Keratinocyte (primary cell): Measurements from ENCODE around the gene TUT1. TPM values are rescaled to one million over a fixed set of nuclear protein-coding genes. Genes with fewer than 3 reads are reported as not detected.

Source experiments
- DNase-seq: peaks from one replicate; pipeline ENCODE4 v3.0.0-alpha.2; 2011; ENCODE audit warnings: low read depth, missing footprints, low spot score
- FAIRE-seq: peaks from 2 replicates; lab custom pipeline; 2011; peaks lifted over from hg19 to GRCh38; lab: Jason Lieb, UNC
- H2AFZ ChIP-seq: 2 replicates; pipeline ENCODE4 v1.6.0; 2012; ENCODE audit warnings: low read length, control low read depth, inconsistent platforms; ENCODE audit not compliant: control insufficient read depth
- H3K27ac ChIP-seq: 2 replicates; pipeline ENCODE4 v1.5.1; 2011; ENCODE audit warnings: low read length; ENCODE audit not compliant: control insufficient read depth, insufficient read depth
- H3K27me3 ChIP-seq: 3 replicates; pipeline ENCODE4 v1.6.0; 2011; ENCODE audit warnings: low read length; ENCODE audit not compliant: control insufficient read depth, insufficient read depth; ENCODE audit errors: extremely low read depth
- H3K36me3 ChIP-seq, 2 experiments: 2 replicates in 1 of 2; 3 replicates in 1 of 2; pipeline ENCODE4 v1.5.1; 2011; ENCODE audit warnings: low read length in 2 of 2, mild to moderate bottlenecking in 1 of 2; ENCODE audit not compliant: control insufficient read depth in 2 of 2, insufficient read depth in 2 of 2; ENCODE audit errors: extremely low read depth in 1 of 2
- H3K4me1 ChIP-seq: 3 replicates; pipeline ENCODE4 v1.5.1; 2011; ENCODE audit warnings: low read length; ENCODE audit not compliant: control insufficient read depth, insufficient read depth; ENCODE audit errors: extremely low read depth
- H3K4me2 ChIP-seq: 3 replicates; pipeline ENCODE4 v1.6.0; 2011; ENCODE audit warnings: low read depth, low read length; ENCODE audit not compliant: control insufficient read depth, insufficient read depth; ENCODE audit errors: extremely low read depth
- H3K4me3 ChIP-seq, 3 experiments: fragments of 200-600 bp in 1 of 3; sonication (generic) in 1 of 3; 2 replicates in 2 of 3; 3 replicates in 1 of 3; pipeline ENCODE4 v1.5.1; 2011 to 2016; ENCODE audit warnings: low read length in 3 of 3, mild to moderate bottlenecking in 3 of 3, control low read depth in 2 of 3, inconsistent platforms in 1 of 3, low read depth in 1 of 3, mixed read lengths in 1 of 3, mixed run types in 1 of 3, moderate library complexity in 1 of 3; ENCODE audit not compliant: control insufficient read depth in 2 of 3, insufficient read depth in 2 of 3; ENCODE audit errors: extremely low read depth in 1 of 3
- H3K79me2 ChIP-seq: 2 replicates; pipeline ENCODE4 v1.6.0; 2012; ENCODE audit warnings: low read length; ENCODE audit not compliant: control insufficient read depth, insufficient read depth
- H3K9ac ChIP-seq: 3 replicates; pipeline ENCODE4 v1.6.0; 2011; ENCODE audit warnings: low read length; ENCODE audit not compliant: control insufficient read depth, insufficient read depth; ENCODE audit errors: extremely low read depth
- H3K9me1 ChIP-seq: 3 replicates; pipeline ENCODE4 v1.6.0; 2011; ENCODE audit warnings: low read length; ENCODE audit not compliant: control insufficient read depth, insufficient read depth; ENCODE audit errors: extremely low read depth
- H3K9me3 ChIP-seq: 2 replicates; pipeline ENCODE4 v1.5.1; 2012; ENCODE audit warnings: low read depth, low read length; ENCODE audit not compliant: control insufficient read depth
- H4K20me1 ChIP-seq: 3 replicates; pipeline ENCODE4 v1.6.0; 2011; ENCODE audit warnings: low read length; ENCODE audit not compliant: control insufficient read depth, insufficient read depth; ENCODE audit errors: extremely low read depth
- EZH2 ChIP-seq: IDR thresholded peaks from one replicate; pipeline ENCODE4 v1.6.1; 2012; ENCODE audit warnings: inconsistent platforms, mild to moderate bottlenecking, low read length, moderate library complexity
- dilution Hi-C: fragments of 300-500 bp; cut with MboI; formaldehyde crosslinking; loops from one replicate; pipeline ENCODE4 v1.7.0; 2020; ENCODE audit warnings: low sequenced_read_pairs; ENCODE audit not compliant: extremely low pct_ligation_motif_present
- polyA plus RNA-seq, 5 experiments: library from polyadenylated mRNA; depleted of rRNA in 3 of 5; stranded (reverse) in 3 of 5; stranded (forward) in 1 of 5; unstranded in 1 of 5; fragments of >200 nt; gene quantifications; 1 replicate in 1 of 5; 2 replicates in 3 of 5; 3 replicates in 1 of 5; pipeline versions ENCODE4 v1.2.1 to v1.2.3, GENCODE V29; 2011 to 2012; ENCODE audit warnings: missing spikeins in 2 of 5, low read depth in 1 of 5, low replicate concordance in 1 of 5
- TF ChIP-seq, protein P1 (sequence below), 3 experiments: IDR thresholded peaks in 1 of 3; conservative IDR thresholded peaks in 1 of 3; optimal IDR thresholded peaks in 1 of 3; 2 replicates in 2 of 3; 3 replicates in 1 of 3; pipeline versions ENCODE3 to v1.5.1; 2011; ENCODE audit warnings: low read length in 3 of 3, mild to moderate bottlenecking in 3 of 3, moderate library complexity in 2 of 3, control low read depth in 1 of 3, inconsistent platforms in 1 of 3; ENCODE audit not compliant: insufficient read depth in 2 of 3; ENCODE audit errors: extremely low read depth in 1 of 3

TUT1 gene
- polyA plus RNA-seq, 1 donor (not counting 4 experiments of a cell fraction or from before 2014, with no cell fraction given) = 10.5 TPM

DNA sequence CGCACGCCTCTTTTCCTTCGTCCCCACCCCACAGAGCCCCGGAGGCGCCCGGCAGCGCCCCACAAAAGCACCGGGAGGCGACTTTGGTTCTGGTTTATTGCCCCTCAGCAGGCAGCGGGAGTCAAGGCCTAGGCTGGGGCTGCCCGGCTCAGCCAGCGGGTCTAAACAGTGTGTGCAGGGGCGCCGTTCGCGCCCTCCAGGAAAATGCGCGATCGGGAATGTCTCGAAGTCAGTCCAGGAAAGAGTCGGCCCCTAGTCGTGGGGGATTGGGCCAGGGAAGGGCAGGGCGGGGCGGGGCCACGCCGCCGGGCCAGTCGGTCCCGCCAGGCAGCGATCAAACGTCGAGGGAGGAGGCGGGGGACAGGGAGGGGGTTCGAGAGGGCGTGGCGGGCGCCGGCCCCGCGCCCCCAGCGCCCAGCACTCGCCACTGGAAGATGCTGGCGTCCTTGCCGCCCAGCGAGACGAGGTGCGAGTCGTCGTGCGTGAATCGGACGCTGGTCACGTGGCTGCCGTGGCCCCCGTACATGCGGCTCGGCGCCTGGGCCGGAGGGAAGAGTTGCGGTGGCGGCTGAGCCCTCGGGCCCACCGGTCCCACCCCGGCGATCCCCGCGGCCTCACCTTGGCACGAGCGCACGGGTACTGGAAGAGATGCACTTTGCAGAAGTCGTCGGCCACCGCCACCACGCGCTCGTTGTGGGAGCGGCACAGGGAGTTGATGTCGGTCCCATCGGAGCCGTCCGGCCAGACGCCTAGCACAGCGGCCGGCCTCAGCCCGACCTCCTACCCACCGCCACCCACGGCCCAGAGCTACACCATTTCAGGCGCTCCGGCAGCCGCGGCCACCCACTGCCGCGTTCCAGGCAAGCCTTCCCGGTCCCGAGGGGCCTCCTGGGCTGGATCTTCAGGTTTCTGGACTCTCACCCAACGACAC, 11.1 kb upstream of the TUT1 start:
- no peak for FAIRE-seq

DNA sequence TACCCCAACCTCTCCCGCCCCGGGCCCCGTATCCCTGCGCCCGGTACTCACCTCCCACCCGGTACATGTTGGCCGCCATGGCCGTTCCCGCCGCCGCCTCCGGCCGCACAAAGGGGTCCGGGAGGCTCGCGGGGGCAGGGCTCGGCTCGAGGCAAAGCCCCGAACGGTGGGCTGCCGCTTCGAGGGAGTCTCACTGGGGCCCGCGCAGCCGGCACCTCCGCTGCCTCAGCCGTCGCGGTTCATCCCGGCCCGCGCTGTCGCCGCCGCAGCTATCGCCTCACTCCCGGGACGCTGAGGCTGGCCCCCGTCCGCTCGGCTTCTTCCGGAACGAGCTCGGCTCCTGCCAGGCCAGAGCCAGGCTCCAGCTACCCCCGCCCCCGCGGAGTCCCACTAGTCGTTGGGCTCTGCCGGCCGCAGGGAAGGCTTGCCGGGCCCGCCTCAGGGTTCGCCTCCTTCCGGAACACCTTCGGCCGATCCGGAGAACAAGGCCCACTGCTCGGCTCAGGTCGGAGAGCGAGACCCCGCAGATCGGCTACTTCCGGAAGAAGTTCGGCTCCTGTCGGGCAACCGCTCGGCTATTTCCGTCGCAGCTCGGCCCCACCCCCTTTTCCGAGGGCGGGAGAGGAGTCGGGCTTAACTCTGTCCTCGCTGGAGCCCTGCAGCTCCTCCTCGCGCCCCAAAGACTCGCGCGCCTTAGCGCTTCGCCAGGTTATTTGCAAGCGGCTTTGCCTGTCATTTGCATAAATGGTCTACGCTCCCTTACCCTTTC, 10.2 kb upstream of the TUT1 start, which contains the start of gene MTA2:
TSS of gene MTA2 (minus strand) at position 494 of the 769 bp plus-strand sequence. CDS start at position 79, 415 bp downstream.
- TF ChIP-seq, protein P1, sequence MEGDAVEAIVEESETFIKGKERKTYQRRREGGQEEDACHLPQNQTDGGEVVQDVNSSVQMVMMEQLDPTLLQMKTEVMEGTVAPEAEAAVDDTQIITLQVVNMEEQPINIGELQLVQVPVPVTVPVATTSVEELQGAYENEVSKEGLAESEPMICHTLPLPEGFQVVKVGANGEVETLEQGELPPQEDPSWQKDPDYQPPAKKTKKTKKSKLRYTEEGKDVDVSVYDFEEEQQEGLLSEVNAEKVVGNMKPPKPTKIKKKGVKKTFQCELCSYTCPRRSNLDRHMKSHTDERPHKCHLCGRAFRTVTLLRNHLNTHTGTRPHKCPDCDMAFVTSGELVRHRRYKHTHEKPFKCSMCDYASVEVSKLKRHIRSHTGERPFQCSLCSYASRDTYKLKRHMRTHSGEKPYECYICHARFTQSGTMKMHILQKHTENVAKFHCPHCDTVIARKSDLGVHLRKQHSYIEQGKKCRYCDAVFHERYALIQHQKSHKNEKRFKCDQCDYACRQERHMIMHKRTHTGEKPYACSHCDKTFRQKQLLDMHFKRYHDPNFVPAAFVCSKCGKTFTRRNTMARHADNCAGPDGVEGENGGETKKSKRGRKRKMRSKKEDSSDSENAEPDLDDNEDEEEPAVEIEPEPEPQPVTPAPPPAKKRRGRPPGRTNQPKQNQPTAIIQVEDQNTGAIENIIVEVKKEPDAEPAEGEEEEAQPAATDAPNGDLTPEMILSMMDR (optimal IDR thresholded peaks at IDR 0.05 in 1 of 3, IDR thresholded peaks at IDR 0.05 in 1 of 3, conservative IDR thresholded peaks at IDR 0.05 in 1 of 3; ENCODE audit: extremely low read depth in 1 of 3, insufficient read depth in 2 of 3, low read length in 3 of 3) = no peak
- no peak for TF ChIP-seq EZH2
- Histone ChIP-seq H3K79me2 (peaks cover 41% of the 10 kb centered on the region), H3K36me3 (peaks cover 26 to 29% of the 10 kb centered on the region in 2 experiments), H3K4me3 (peak within 1 kb of the TSS; percentile 77 to 99 (median 86)), H3K9me3 (no peaks in the 10 kb centered on the region), H3K9ac (peak within 1 kb of the TSS; percentile 95), H3K27ac (peak within 1 kb of the TSS; percentile 95), H3K9me1 (no peaks in the 10 kb centered on the region), H3K27me3 (no peaks in the 10 kb centered on the region), H2AFZ (peak within 1 kb of the TSS; percentile 42), H3K4me2 (peak within 1 kb of the TSS; percentile 99), H4K20me1 (no peaks in the 10 kb centered on the region), H3K4me1 (peaks cover 14% of the 10 kb centered on the region)
- dilution Hi-C loops = no loop called here
- FAIRE-seq = peak; percentile 78
- DNase-seq = peak; percentile 93

More for the DNA sequence above, 11.1 kb upstream of the TUT1 start:
- Histone ChIP-seq H3K9me3 (no peaks in the 10 kb centered on the region), H3K36me3 (peaks cover 19 to 24% of the 10 kb centered on the region in 2 experiments), H3K79me2 (peaks cover 36% of the 10 kb centered on the region), H3K4me1 (peaks cover 14% of the 10 kb centered on the region), H3K9me1 (no peaks in the 10 kb centered on the region), H3K9ac (peak overlapping the region; percentile 70), H3K4me2 (peak overlapping the region; percentile 80), H4K20me1 (no peaks in the 10 kb centered on the region), H3K27me3 (no peaks in the 10 kb centered on the region), H3K4me3 (peak overlapping the region; percentile 61 to 86 (median 75)), H3K27ac (peak overlapping the region; percentile 68), H2AFZ (peak overlapping the region; percentile 42)
- TF ChIP-seq, protein P1 (optimal IDR thresholded peaks at IDR 0.05 in 1 of 3, IDR thresholded peaks at IDR 0.05 in 1 of 3, conservative IDR thresholded peaks at IDR 0.05 in 1 of 3; ENCODE audit: extremely low read depth in 1 of 3, insufficient read depth in 2 of 3, low read length in 3 of 3) = peak in 2 of 3 experiments; percentile 18 to 39
- TF ChIP-seq EZH2 = no peak
- DNase-seq = no peak
- dilution Hi-C loops = no loop called here
